GM23248 (cell line): ENCODE results near the gene ZNF311.

Experiments used
- EZH2 ChIP-seq: fragments of 200-600 bp; sonication (generic); IDR thresholded peaks from 2 replicates; pipeline ENCODE4 v1.6.1; 2018; ENCODE audit warnings: antibody characterized with exemption, mild to moderate bottlenecking; ENCODE audit not compliant: insufficient read depth, poor library complexity, severe bottlenecking
- EZH2phosphoT487 ChIP-seq: fragments of 200-600 bp; sonication (generic); IDR thresholded peaks from 2 replicates; pipeline ENCODE4 v1.6.1; 2018; ENCODE audit warnings: antibody characterized with exemption, moderate library complexity, mild to moderate bottlenecking, low read depth; ENCODE audit not compliant: insufficient read depth

DNA sequence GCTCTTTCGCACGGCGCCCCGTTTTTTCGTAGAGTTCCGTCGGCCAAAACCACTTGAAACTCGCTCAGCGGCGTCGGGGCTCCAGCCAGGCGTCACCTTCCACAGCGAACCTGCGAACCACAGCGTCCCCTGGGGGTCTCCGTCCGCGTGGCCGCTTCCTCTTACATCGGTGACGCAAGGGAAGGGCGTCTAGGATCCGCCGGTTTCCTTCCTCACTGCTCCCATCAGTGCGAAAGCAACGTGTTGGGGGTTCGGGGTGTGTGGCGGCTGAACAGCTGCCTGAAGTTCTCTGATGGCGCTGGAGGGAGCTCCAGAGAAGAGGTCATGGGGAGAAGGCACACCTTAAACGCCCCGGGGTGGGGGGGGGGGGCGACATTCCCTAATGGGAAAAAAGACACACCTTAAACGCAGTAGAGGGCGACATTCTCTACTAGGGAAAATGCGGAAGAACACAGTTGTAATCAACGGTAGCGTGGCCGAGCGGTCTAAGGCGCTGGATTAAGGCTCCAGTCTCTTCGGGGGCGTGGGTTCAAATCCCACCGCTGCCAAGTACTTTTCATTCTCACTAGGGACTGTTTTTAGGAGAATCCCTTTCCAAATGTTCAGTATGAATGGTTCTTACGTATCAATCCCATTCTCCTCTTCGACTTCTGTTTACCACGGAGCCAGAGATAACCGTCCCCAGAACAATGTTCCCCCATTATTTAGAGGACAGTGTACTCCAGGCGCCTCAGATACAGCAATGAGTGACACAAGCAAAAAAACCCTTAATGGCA is 16.4 kb downstream of the ZNF311 start:
- TF ChIP-seq EZH2 (no peak), EZH2phosphoT487 (no peak)
